HEK293 (cell line): ENCODE measurements around the gene HIRA.

Experiments used
- CTCF ChIA-PET: fragments of 350-600 bp; formaldehyde crosslinking; extraction: SDS; loops from one replicate; lab custom pipeline; 2021; ENCODE audit warnings: antibody characterized with exemption; lab: Yijun Ruan, JAX
- POLR2A ChIA-PET: fragments of 300-600 bp; formaldehyde crosslinking; extraction: SDS; loops from one replicate; lab custom pipeline; 2020; ENCODE audit warnings: antibody characterized with exemption, inconsistent platforms; lab: Yijun Ruan, JAX
- H3K27ac ChIP-seq: fragments of 200-500 bp; sonication (Bioruptor generic); 2 replicates; pipeline ENCODE4 v1.5.1; 2014; ENCODE audit warnings: low read depth, low read length, control low read depth, inconsistent platforms; ENCODE audit errors: extremely low read depth
- H3K36me3 ChIP-seq, 2 experiments: fragments of 200-500 bp in 1 of 2; sonication (Bioruptor generic) in 1 of 2; 1 replicate in 1 of 2; 2 replicates in 1 of 2; pipeline ENCODE4 v1.5.1; 2014 to 2017; ENCODE audit warnings: inconsistent platforms in 2 of 2, low read length in 2 of 2; ENCODE audit not compliant: control insufficient read depth in 2 of 2, insufficient read depth in 1 of 2
- H3K4me1 ChIP-seq: fragments of 200-500 bp; sonication (Bioruptor generic); 2 replicates; pipeline ENCODE4 v1.5.1; 2014; ENCODE audit warnings: mild to moderate bottlenecking, low read length, inconsistent platforms; ENCODE audit not compliant: control insufficient read depth, insufficient read depth
- H3K4me3 ChIP-seq: 2 replicates; pipeline ENCODE4 v1.5.1; 2011; ENCODE audit warnings: low read depth, mild to moderate bottlenecking, control low read depth, low read length, moderate library complexity
- H3K9me3 ChIP-seq: fragments of 200-500 bp; sonication (Bioruptor generic); 2 replicates; pipeline ENCODE4 v1.5.1; 2014; ENCODE audit warnings: low read depth, low read length, inconsistent platforms; ENCODE audit not compliant: control insufficient read depth, insufficient read depth
- GLI4 ChIP-seq: fragments of 450-650 bp; formaldehyde crosslinking; IDR thresholded peaks from 2 replicates; pipeline ENCODE4 v1.5.1; 2016; ENCODE audit warnings: missing biosample characterization, missing genetic modification characterization
- SCRT2 ChIP-seq: fragments of 450-650 bp; formaldehyde crosslinking; IDR thresholded peaks from 2 replicates; pipeline ENCODE4 v1.5.1; 2016; ENCODE audit warnings: missing biosample characterization, missing genetic modification characterization
- ZBTB48 ChIP-seq: fragments of 450-650 bp; formaldehyde crosslinking; IDR thresholded peaks from 2 replicates; pipeline ENCODE4 v1.5.1; 2016; ENCODE audit warnings: missing biosample characterization, missing genetic modification characterization
- ZFHX2 ChIP-seq: fragments of 450-650 bp; formaldehyde crosslinking; conservative IDR thresholded peaks from 2 replicates; pipeline ENCODE4 v1.5.1; 2016; ENCODE audit warnings: missing biosample characterization, missing genetic modification characterization
- ZNF114 ChIP-seq: fragments of 450-650 bp; formaldehyde crosslinking; IDR thresholded peaks from 2 replicates; pipeline ENCODE4 v1.5.0; 2017; ENCODE audit warnings: missing biosample characterization, missing genetic modification characterization
- ZNF169 ChIP-seq: fragments of 450-650 bp; formaldehyde crosslinking; IDR thresholded peaks from 2 replicates; pipeline ENCODE4 v1.5.1; 2016; ENCODE audit warnings: missing biosample characterization, missing genetic modification characterization
- ZNF239 ChIP-seq: fragments of 450-650 bp; formaldehyde crosslinking; IDR thresholded peaks from 2 replicates; pipeline ENCODE4 v1.5.1; 2016; ENCODE audit warnings: missing biosample characterization, missing genetic modification characterization
- ZNF248 ChIP-seq: fragments of 450-650 bp; formaldehyde crosslinking; IDR thresholded peaks from 2 replicates; pipeline ENCODE4 v1.5.1; 2017; ENCODE audit warnings: missing biosample characterization, missing genetic modification characterization
- ZNF426 ChIP-seq: fragments of 450-650 bp; formaldehyde crosslinking; IDR thresholded peaks from 2 replicates; pipeline ENCODE4 v1.5.1; 2017; ENCODE audit warnings: missing biosample characterization, missing genetic modification characterization, mild to moderate bottlenecking, inconsistent platforms, moderate library complexity
- ZNF548 ChIP-seq: fragments of 450-650 bp; formaldehyde crosslinking; IDR thresholded peaks from 2 replicates; pipeline ENCODE4 v1.5.1; 2016; ENCODE audit warnings: missing biosample characterization, missing genetic modification characterization
- ZNF639 ChIP-seq: fragments of 450-650 bp; formaldehyde crosslinking; IDR thresholded peaks from 2 replicates; pipeline ENCODE4 v1.5.1; 2016; ENCODE audit warnings: missing biosample characterization, missing genetic modification characterization
- ZNF645 ChIP-seq: fragments of 450-650 bp; formaldehyde crosslinking; IDR thresholded peaks from 2 replicates; pipeline ENCODE4; 2016; ENCODE audit warnings: missing biosample characterization, missing genetic modification characterization
- ZNF776 ChIP-seq: fragments of 450-650 bp; formaldehyde crosslinking; IDR thresholded peaks from 2 replicates; pipeline ENCODE4 v1.5.0; 2017; ENCODE audit warnings: missing biosample characterization, missing genetic modification characterization, borderline replicate concordance
- ZNF777 ChIP-seq: fragments of 450-650 bp; formaldehyde crosslinking; IDR thresholded peaks from 2 replicates; pipeline ENCODE4 v1.5.1; 2017; ENCODE audit warnings: missing biosample characterization, missing genetic modification characterization, borderline replicate concordance

Gene HIRA

GRCh38 chr22:19358703-19359553 lies 72.6 kb downstream of the HIRA start:
- no peak overlapping the region for H3K4me3 ChIP-seq
- no peaks in the 10 kb centered on the region for H3K9me3 ChIP-seq
- ChIA-PET CTCF (interaction anchor here (0.6 to 0.7 kb wide), 2 partner anchors 308 to 321 kb away, joined by 3 read pairs; no protein-coding TSS in a partner anchor), POLR2A (no interaction called here)
- TF ChIP-seq ZNF169 (tag by site-specific recombination): no peak
- no peak for TF ChIP-seq ZNF776 (tag by site-specific recombination)
- TF ChIP-seq ZNF639 (tag by site-specific recombination): no peak
- TF ChIP-seq ZNF239 (tag by site-specific recombination): no peak
- no peak for TF ChIP-seq GLI4 (tag by site-specific recombination)
- TF ChIP-seq ZNF248 (tag by site-specific recombination): no peak
- no peak for TF ChIP-seq ZBTB48 (tag by site-specific recombination)
- no peaks in the 10 kb centered on the region for H3K4me1 ChIP-seq
- H3K36me3 ChIP-seq: peaks cover 19 to 87% of the 10 kb centered on the region in 2 experiments; a peak in 2 of 3 replicates
- H3K27ac ChIP-seq: no peak overlapping the region

GRCh38 chr22:19358195-19358594 lies 73.3 kb downstream of the HIRA start:
- Histone ChIP-seq H3K36me3 (peaks cover 13 to 89% of the 10 kb centered on the region in 2 experiments; a peak in 2 of 3 replicates), H3K4me3 (no peak overlapping the region), H3K27ac (no peak overlapping the region), H3K9me3 (no peaks in the 10 kb centered on the region), H3K4me1 (no peaks in the 10 kb centered on the region)
- POLR2A ChIA-PET: interaction anchor here (0.5 kb wide), 1 partner anchor 54 kb away, joined by 3 read pairs; no protein-coding TSS in a partner anchor
- no peak for TF ChIP-seq ZNF777
- TF ChIP-seq ZNF426 (tag by site-specific recombination): no peak
- no peak for TF ChIP-seq ZNF114
- TF ChIP-seq ZNF645 (tag by site-specific recombination): no peak
- CTCF ChIA-PET: no interaction called here

GRCh38 chr22:19357270-19358105 lies 74.0 kb downstream of the HIRA start:
- no peaks in the 10 kb centered on the region for H3K4me1 ChIP-seq
- H3K36me3 ChIP-seq: peaks cover 9 to 96% of the 10 kb centered on the region in 2 experiments; a peak in 2 of 3 replicates
- CTCF ChIA-PET: interaction anchor here (0.6 kb wide), 1 partner anchor 141 kb away, joined by 3 read pairs; no protein-coding TSS in a partner anchor
- POLR2A ChIA-PET: interaction anchor here (0.5 kb wide), 1 partner anchor 54 kb away, joined by 3 read pairs; no protein-coding TSS in a partner anchor
- H3K4me3 ChIP-seq: no peak overlapping the region
- H3K9me3 ChIP-seq: no peaks in the 10 kb centered on the region
- no peak overlapping the region for H3K27ac ChIP-seq
- TF ChIP-seq ZNF548 (tag by site-specific recombination): no peak
- no peak for TF ChIP-seq ZFHX2 (tag by site-specific recombination)
- TF ChIP-seq SCRT2 (tag by site-specific recombination): no peak
